Lung (tissue), 12 donors: ENCODE results near the gene NIPBL. TPM values are rescaled to one million over a fixed set of nuclear protein-coding genes. Genes with fewer than 3 reads are reported as not detected.
A peak's percentile ranks its signal among the peaks of the same experiment; 100 is the strongest.

Source experiments
- ATAC-seq: fragments of 200-7000 bp; cut with Tn5 transposase; one replicate; pipeline ENCODE4 v1.9.1; 2020; ENCODE audit warnings: moderate number of reproducible peaks; ENCODE audit not compliant: insufficient read depth, low FRiP score
- DNase-seq, 3 donors: peaks; one replicate each; pipeline ENCODE4 v3.0.0-alpha.2; 2013 to 2017
- H3K27ac ChIP-seq, 2 donors: one replicate each; pipeline ENCODE4 v1.5.1; 2013; ENCODE audit warnings: mild to moderate bottlenecking in 2 of 2, moderate library complexity in 2 of 2, control low read depth in 1 of 2, inconsistent platforms in 1 of 2, low read depth in 1 of 2, low read length in 1 of 2
- H3K27me3 ChIP-seq, 3 donors: one replicate each; pipeline ENCODE4 v1.5.1; 2013; ENCODE audit warnings: low read length in 2 of 3; ENCODE audit not compliant: control insufficient read depth in 3 of 3, insufficient read depth in 3 of 3
- H3K36me3 ChIP-seq, 4 donors: one replicate each; pipeline ENCODE4 v1.5.1; 2013; ENCODE audit warnings: low read length in 4 of 4, mild to moderate bottlenecking in 1 of 4, moderate library complexity in 1 of 4; ENCODE audit not compliant: control insufficient read depth in 4 of 4, insufficient read depth in 4 of 4
- H3K4me1 ChIP-seq, 5 donors: one replicate each; pipeline ENCODE4 v1.5.1; 2013; ENCODE audit warnings: low read length in 5 of 5, mild to moderate bottlenecking in 2 of 5, moderate library complexity in 1 of 5; ENCODE audit not compliant: control insufficient read depth in 5 of 5, insufficient read depth in 5 of 5
- H3K4me3 ChIP-seq: one replicate; pipeline ENCODE4 v1.5.1; 2013; ENCODE audit warnings: mild to moderate bottlenecking, control low read depth, moderate library complexity
- H3K9ac ChIP-seq, 2 donors: one replicate each; pipeline ENCODE4 v1.5.1; 2013; ENCODE audit warnings: low read length in 2 of 2, control low read depth in 1 of 2; ENCODE audit not compliant: insufficient read depth in 1 of 2
- H3K9me3 ChIP-seq, 4 donors: one replicate each; pipeline ENCODE4 v1.5.1; 2013; ENCODE audit warnings: low read length in 3 of 4, mild to moderate bottlenecking in 1 of 4, moderate library complexity in 1 of 4; ENCODE audit not compliant: control insufficient read depth in 4 of 4, insufficient read depth in 3 of 4
- WGBS, 2 donors: extraction: QIAGEN DNeasy Blood & Tissue Kit; methylation state at CpG; one replicate each; pipeline ENCODE4 v1.1.7; 2013; 5-methylcytosine and 5-hydroxymethylcytosine counted together
- polyA plus RNA-seq, 2 donors: library from polyadenylated mRNA; stranded (reverse); fragments of 200-250 nt; gene quantifications; one replicate each; pipeline ENCODE4 v1.2.1, GENCODE V29; 2013
- total RNA-seq, 2 donors: library from RNA; depleted of rRNA in 1 of 2; stranded (reverse); fragments of >200 nt in 1 of 2; gene quantifications; one replicate each; pipeline ENCODE4 v1.2.1, GENCODE V29; 2014 to 2021
- TF ChIP-seq, protein P1 (sequence below): IDR thresholded peaks from 2 replicates; pipeline ENCODE4 v1.5.1; 2012; ENCODE audit warnings: mild to moderate bottlenecking; ENCODE audit errors: control extremely low read depth, extremely low read depth
- donor health status: control.
- donor health status: control.
- donor health status: Bipolar disorder and iron deficiency.
- donor health status: healthy.
- donor health status: DM: yes; HTN: yes; CAD: no.

NIPBL gene
- total and polyA plus RNA-seq, 4 donors, result 13.7 to 124 (median 32.4) TPM

DNA sequence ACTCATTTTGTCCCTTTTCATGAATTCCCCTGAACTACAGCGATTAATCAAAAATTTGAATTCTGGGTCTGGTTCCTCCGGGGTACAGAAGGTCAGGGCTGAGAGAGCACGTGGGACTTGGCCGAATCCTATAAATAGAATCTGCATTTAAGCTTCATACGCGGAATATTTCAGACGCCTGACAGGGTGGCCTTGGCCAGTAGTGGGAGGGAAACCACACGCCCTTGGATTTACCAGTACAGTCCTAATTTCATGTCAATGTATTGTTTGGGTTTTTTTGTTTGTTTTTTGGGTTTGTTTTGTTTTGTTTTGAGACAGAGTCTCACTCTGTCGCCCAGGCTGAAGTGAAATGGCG is 21.5 kb upstream of the NIPBL start:
- Histone ChIP-seq H3K4me1 (no peaks in the 10 kb centered on the region), H3K4me3 (no peak overlapping the region), H3K9ac (no peak overlapping the region), H3K36me3 (no peaks in the 10 kb centered on the region), H3K27me3 (peaks cover 0 to 5% (median under 1%) of the 10 kb centered on the region in 3 donors), H3K27ac (no peak overlapping the region), H3K9me3 (peaks cover 0 to 2% (median 0%) of the 10 kb centered on the region in 4 donors)
- TF ChIP-seq, protein P1, sequence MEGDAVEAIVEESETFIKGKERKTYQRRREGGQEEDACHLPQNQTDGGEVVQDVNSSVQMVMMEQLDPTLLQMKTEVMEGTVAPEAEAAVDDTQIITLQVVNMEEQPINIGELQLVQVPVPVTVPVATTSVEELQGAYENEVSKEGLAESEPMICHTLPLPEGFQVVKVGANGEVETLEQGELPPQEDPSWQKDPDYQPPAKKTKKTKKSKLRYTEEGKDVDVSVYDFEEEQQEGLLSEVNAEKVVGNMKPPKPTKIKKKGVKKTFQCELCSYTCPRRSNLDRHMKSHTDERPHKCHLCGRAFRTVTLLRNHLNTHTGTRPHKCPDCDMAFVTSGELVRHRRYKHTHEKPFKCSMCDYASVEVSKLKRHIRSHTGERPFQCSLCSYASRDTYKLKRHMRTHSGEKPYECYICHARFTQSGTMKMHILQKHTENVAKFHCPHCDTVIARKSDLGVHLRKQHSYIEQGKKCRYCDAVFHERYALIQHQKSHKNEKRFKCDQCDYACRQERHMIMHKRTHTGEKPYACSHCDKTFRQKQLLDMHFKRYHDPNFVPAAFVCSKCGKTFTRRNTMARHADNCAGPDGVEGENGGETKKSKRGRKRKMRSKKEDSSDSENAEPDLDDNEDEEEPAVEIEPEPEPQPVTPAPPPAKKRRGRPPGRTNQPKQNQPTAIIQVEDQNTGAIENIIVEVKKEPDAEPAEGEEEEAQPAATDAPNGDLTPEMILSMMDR, result no peak
- no peak for DNase-seq
- no peak for ATAC-seq
- 90 to 94% methylated on average over 10 of the region's 10 CpGs for WGBS, 2 donors

DNA sequence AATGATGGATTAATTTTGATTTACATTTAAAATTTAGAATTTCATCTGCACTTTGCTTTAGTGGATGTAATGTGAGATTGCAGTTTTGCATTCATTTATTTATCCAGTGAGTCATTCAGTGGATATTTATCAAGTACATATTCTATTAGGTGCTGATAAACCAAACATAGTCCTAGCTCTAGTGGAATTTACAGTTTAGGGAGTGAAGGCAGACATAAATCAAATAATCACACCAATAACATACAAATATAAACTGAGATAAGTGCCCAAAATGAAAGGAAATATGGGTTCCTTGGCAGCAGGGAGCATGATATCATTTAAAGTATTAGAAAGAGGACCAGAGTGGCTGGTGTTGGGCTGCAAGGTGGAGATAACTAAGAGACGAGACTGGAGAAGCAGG is 14.7 kb upstream of the NIPBL start:
- TF ChIP-seq, protein P1, result no peak
- H3K27me3 ChIP-seq, result peaks cover 0 to 5% (median 3%) of the 10 kb centered on the region in 3 donors
- DNase-seq (no peak), ATAC-seq (no peak)
- H3K27ac ChIP-seq, result no peak overlapping the region
- no peak overlapping the region for H3K9ac ChIP-seq
- H3K4me1 ChIP-seq, result no peaks in the 10 kb centered on the region
- H3K36me3 ChIP-seq, result peaks cover 0 to 3% (median 0%) of the 10 kb centered on the region in 4 donors
- H3K4me3 ChIP-seq, result no peak overlapping the region
- no peaks in the 10 kb centered on the region for H3K9me3 ChIP-seq
- 87 to 91% methylated on average over 1 of the region's 1 CpG for WGBS, 2 donors

GRCh38 chr5:36870399-36871040 is 6.0 kb upstream of the NIPBL start:
- WGBS, 2 donors, result 56 to 64% methylated on average over 2 of the region's 2 CpGs

More at GRCh38 chr5:36870399-36871040, 6.0 kb upstream of the NIPBL start:
- H3K4me1 ChIP-seq, result peaks cover 0 to 23% (median 0%) of the 10 kb centered on the region in 5 donors
- peaks cover 0 to 1% (median under 1%) of the 10 kb centered on the region in 4 donors for H3K36me3 ChIP-seq
- no peak overlapping the region for H3K4me3 ChIP-seq
- no peaks in the 10 kb centered on the region for H3K9me3 ChIP-seq
- H3K27me3 ChIP-seq, result no peaks in the 10 kb centered on the region
- no peak overlapping the region for H3K9ac ChIP-seq
- H3K27ac ChIP-seq, result no peak overlapping the region
- TF ChIP-seq, protein P1, result peak; percentile 39
- peak in 2 of 3 donors; percentile 77 for DNase-seq
- peak; percentile 88 for ATAC-seq
